Psoas muscle (tissue), 8 donors: Measurements from ENCODE around the gene DNAH10. TPM values are rescaled to one million over a fixed set of nuclear protein-coding genes. Genes with fewer than 3 reads are reported as not detected.

ENCODE experiments used
- ATAC-seq, 4 donors: fragments of 200-7000 bp; cut with Tn5 transposase; one replicate each; pipeline ENCODE4 v1.9.1; 2020; ENCODE audit warnings: moderate library complexity in 3 of 4, mild to moderate bottlenecking in 2 of 4
- DNase-seq, 2 donors: peaks; one replicate each; pipeline ENCODE4 v3.0.0-alpha.2; 2020
- H3K27ac ChIP-seq: fragments of 200-600 bp; one replicate; pipeline ENCODE4 v1.8.0; 2022
- H3K27me3 ChIP-seq, 3 donors: fragments of 200-600 bp in 1 of 3; one replicate each; pipeline versions ENCODE4 v1.6.1 to v1.8.0; 2013 to 2022; ENCODE audit warnings: low read length in 2 of 3, mild to moderate bottlenecking in 2 of 3, moderate library complexity in 1 of 3; ENCODE audit not compliant: insufficient read depth in 3 of 3
- H3K36me3 ChIP-seq, 2 donors: fragments of 200-600 bp in 1 of 2; one replicate each; pipeline versions ENCODE4 v1.6.1 to v1.8.0; 2013 to 2022; ENCODE audit warnings: low read depth in 1 of 2, mild to moderate bottlenecking in 1 of 2, moderate library complexity in 1 of 2; ENCODE audit not compliant: insufficient read depth in 1 of 2
- H3K4me1 ChIP-seq: fragments of 200-600 bp; one replicate; pipeline ENCODE4 v1.8.0; 2022
- H3K4me3 ChIP-seq: fragments of 200-600 bp; one replicate; pipeline ENCODE4 v1.8.0; 2022; ENCODE audit warnings: mild to moderate bottlenecking
- H3K9me3 ChIP-seq: fragments of 200-600 bp; one replicate; pipeline ENCODE4 v1.8.0; 2022
- CTCF ChIP-seq: fragments of 200-600 bp; IDR thresholded peaks from one replicate; pipeline ENCODE4 v1.8.0; 2022; ENCODE audit warnings: antibody characterized with exemption
- WGBS, 3 donors: extraction: QIAGEN DNeasy Blood & Tissue Kit; methylation state at CpG; one replicate each; pipeline versions ENCODE4 v1.1.6 to v1.1.7; 2013; 5-methylcytosine and 5-hydroxymethylcytosine counted together
- intact Hi-C, 2 donors: fragments of 100-400 bp; cut with DNase I; formaldehyde crosslinking; loops; one replicate each; pipeline versions ENCODE4 v1.11.0 to v1.14.2; 2022
- polyA plus RNA-seq, 3 donors: library from polyadenylated mRNA; stranded (reverse); fragments of 200-250 nt; gene quantifications; one replicate each; pipeline ENCODE4 v1.2.3, GENCODE V29; 2013
- total RNA-seq, 4 donors: library from RNA; stranded (reverse); fragmentation: NEBNext Ultra II Directional in 2 of 4; extraction: Animal tissue kit (Norgen Biotek cat#: 25700) in 2 of 4; gene quantifications; one replicate each; pipeline versions ENCODE4 v1.2.1 to v1.2.4, GENCODE V29; 2021 to 2023
- donor health status: healthy with polysubstance abuse.
- donor health status: DM: no; HTN: no; CAD: no; lungs with moderate emphysema.
- donor health status: Bipolar disorder and iron deficiency.
- donor health status: healthy.
- donor health status: DM: yes; HTN: yes; CAD: no.
- donor health status: DM: no; HTN: no; CAD: no.
- donor health status: DM: no; HTN: no; CAD: no.
- donor health status: DM: yes; HTN: yes; CAD: no.

DNAH10 gene
- total and polyA plus RNA-seq, 7 donors = 0.01 to 0.84 (median 0.24) TPM; not detected in 1

- H3K4me3 ChIP-seq = no peak overlapping the region
- DNase-seq (no peak), ATAC-seq (no peak)
- intact Hi-C loops = no loop called here
- no peak overlapping the region for H3K27ac ChIP-seq
- 75 to 95% (median 82%) methylated on average over 1 of the region's 1 CpG for WGBS, 3 donors
- H3K4me1 ChIP-seq = no peaks in the 10 kb centered on the region
- H3K9me3 ChIP-seq = no peaks in the 10 kb centered on the region
- H3K27me3 ChIP-seq = peaks cover 0 to 22% (median 0%) of the 10 kb centered on the region in 3 donors
- no peaks in the 10 kb centered on the region for H3K36me3 ChIP-seq
- TF ChIP-seq CTCF = no peak
These were observed 105.0 kb downstream of the DNAH10 start for GRCh38 chr12:123867141-123867540.

- Histone ChIP-seq H3K4me3 (no peak overlapping the region), H3K27me3 (peaks cover 0 to 25% (median 0%) of the 10 kb centered on the region in 3 donors), H3K36me3 (no peaks in the 10 kb centered on the region), H3K27ac (no peak overlapping the region), H3K4me1 (no peaks in the 10 kb centered on the region), H3K9me3 (no peaks in the 10 kb centered on the region)
- WGBS, 3 donors = 35 to 50% (median 36%) methylated on average over 10 of the region's 10 CpGs
- no peak for TF ChIP-seq CTCF
- intact Hi-C loops = no loop called here
- DNase-seq (no peak), ATAC-seq (no peak)
These were observed 106.7 kb downstream of the DNAH10 start for GRCh38 chr12:123868791-123869190.

- Histone ChIP-seq H3K27me3 (peaks cover 0 to 20% (median 0%) of the 10 kb centered on the region in 3 donors), H3K36me3 (no peaks in the 10 kb centered on the region)
- ATAC-seq = no peak
These were observed 111.7 kb downstream of the DNAH10 start for GRCh38 chr12:123873793-123874192.

GRCh38 chr12:123877968-123878367 lies 115.9 kb downstream of the DNAH10 start:
- no peaks in the 10 kb centered on the region for H3K36me3 ChIP-seq
- intact Hi-C loops = no loop called here
- no peak overlapping the region for H3K4me3 ChIP-seq
- 85 to 89% (median 87%) methylated on average over 6 of the region's 6 CpGs for WGBS, 3 donors
- ATAC-seq (no peak), DNase-seq (no peak)
- H3K4me1 ChIP-seq = no peaks in the 10 kb centered on the region
- no peak overlapping the region for H3K27ac ChIP-seq
- H3K9me3 ChIP-seq = no peaks in the 10 kb centered on the region
- H3K27me3 ChIP-seq = no peaks in the 10 kb centered on the region
- TF ChIP-seq CTCF = no peak

More at GRCh38 chr12:123873793-123874192, 111.7 kb downstream of the DNAH10 start:
- Histone ChIP-seq H3K9me3 (no peaks in the 10 kb centered on the region), H3K27ac (no peak overlapping the region), H3K4me3 (no peak overlapping the region), H3K4me1 (no peaks in the 10 kb centered on the region)
- DNase-seq = no peak
- WGBS, 3 donors = 76 to 81% (median 79%) methylated on average over 3 of the region's 3 CpGs
- intact Hi-C loops = no loop called here
- no peak for TF ChIP-seq CTCF

- TF ChIP-seq CTCF = no peak
- no peaks in the 10 kb centered on the region for H3K27me3 ChIP-seq
- H3K4me3 ChIP-seq = no peak overlapping the region
- H3K9me3 ChIP-seq = no peaks in the 10 kb centered on the region
- no peak for ATAC-seq
- no peaks in the 10 kb centered on the region for H3K4me1 ChIP-seq
- intact Hi-C loops = no loop called here
- WGBS, 3 donors = 54 to 56% (median 56%) methylated on average over 11 of the region's 11 CpGs
- no peak overlapping the region for H3K27ac ChIP-seq
- no peak for DNase-seq
- H3K36me3 ChIP-seq = no peaks in the 10 kb centered on the region
These were observed 117.0 kb downstream of the DNAH10 start for GRCh38 chr12:123879101-123879500.
